Activated T-helper 9 cell treated with anti-CD3 and anti-CD28 coated beads, Interleukin-2, amount 50 U/mL, for 16 hours (primary cell): ENCODE results near the gene CACNB2.
A peak's percentile ranks its signal among the peaks of the same experiment; 100 is the strongest.

ENCODE experiments used
- DNase-seq: peaks from one replicate; pipeline ENCODE4 v3.0.0-alpha.2; 2020; ENCODE audit warnings: low read depth

CACNB2 gene

DNA sequence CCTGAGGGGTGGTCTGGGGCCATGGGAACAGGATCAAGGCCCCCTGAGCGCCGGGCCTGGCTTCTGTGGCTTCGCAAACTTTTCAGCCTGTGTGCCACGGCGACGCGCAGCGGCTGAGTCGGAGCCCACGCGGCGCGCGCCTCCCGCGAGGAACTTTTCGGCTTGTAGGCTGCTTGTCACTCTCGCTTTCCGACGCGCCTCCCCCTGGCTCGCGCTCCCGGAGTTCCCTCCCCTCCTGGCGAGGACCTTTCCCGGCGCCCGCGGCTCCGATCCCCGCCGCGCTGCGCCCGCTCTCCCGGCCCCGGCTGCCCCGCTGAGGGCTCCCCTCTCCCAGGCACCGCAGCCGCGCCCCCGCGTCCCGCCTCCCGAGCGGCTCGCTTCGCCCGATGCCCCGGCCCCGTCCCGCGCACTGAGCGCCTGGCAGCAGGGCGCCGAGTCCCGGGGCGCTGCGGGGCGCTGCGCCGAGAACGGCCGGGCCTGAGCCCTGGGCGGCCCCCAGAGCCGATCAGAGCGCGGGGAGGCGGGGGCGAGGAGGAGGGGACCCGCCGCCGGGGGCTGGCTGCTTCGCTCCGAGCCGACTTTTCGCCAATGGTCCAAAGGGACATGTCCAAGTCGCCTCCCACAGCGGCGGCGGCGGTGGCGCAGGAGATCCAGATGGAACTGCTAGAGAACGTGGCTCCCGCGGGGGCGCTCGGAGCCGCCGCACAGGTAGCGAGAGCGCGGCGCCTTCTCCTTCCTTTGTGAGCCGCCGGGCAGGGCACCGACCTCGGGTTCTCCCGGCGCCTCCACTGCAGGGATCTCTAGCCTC lies at the start of gene CACNB2:
CACNB2 (plus strand) TSS at position 276 of the 808 bp plus-strand sequence.
- no peak for DNase-seq

- DNase-seq, result no peak
Observed at GRCh38 chr10:18094332-18094731, 45.9 kb upstream of the CACNB2 start.

DNA sequence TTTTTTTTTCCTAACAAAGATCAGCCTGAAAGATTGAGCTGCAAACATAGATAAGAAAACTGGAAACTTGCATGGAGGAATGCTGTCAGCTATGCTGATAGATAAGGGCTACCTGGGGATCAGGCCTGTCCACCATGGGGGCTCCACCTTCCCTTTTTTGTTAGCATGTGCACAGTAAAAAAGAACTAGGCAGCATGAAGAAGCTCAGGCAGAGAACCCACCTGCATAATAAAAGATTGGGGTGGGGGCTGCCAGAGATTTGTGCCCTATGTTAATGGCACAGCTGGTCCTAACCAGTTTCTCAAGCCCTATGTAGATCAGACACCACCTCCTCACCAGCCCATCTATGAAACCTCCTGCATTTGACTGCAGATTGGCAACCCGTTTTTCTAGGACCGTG lies 45.4 kb upstream of the CACNB2 start:
- no peak for DNase-seq

GRCh38 chr10:18097524-18097923 lies 42.7 kb upstream of the CACNB2 start:
- DNase-seq, result no peak

DNA sequence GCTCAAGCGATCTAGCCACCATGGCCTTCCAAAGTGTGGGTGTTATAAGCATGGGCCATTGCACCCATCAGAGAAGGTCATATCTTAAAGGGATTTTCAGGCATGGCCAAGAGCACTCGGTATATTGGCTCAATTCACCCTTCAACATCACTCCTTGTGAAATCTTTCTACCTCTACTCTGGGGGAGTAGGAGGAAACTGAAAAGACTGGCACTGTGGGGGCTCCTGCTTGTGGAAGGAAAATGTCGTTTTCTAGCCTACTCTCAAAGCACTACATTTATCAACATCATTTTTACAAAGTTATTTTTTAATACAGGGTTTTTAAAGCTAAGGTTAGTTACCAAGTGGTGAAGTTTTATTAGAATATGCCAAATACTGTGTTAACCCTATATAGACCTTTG lies 42.0 kb upstream of the CACNB2 start:
- no peak for DNase-seq

GRCh38 chr10:18099415-18099814 lies 40.8 kb upstream of the CACNB2 start:
- DNase-seq, result no peak

DNA sequence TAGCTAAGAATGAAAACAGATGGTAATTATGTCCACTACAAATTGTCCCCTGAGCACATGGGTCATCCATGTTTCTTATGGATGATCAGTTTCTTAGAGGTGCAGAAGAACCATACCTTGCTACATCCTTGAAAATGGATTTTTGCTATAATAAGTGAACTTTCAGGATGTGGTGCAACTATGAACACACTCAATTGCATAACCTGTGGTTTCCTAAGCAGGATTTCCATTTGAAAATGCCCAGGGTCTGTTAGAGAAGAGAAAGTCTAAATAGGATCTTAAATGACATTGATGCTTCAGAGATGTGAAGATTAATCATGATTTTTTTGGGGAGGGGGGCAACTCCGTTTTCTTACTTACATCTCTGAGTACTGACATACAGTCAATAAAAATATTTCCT lies 39.6 kb upstream of the CACNB2 start:
- no peak for DNase-seq

- DNase-seq, result no peak
Observed at GRCh38 chr10:18102404-18102803, 37.8 kb upstream of the CACNB2 start.

DNA sequence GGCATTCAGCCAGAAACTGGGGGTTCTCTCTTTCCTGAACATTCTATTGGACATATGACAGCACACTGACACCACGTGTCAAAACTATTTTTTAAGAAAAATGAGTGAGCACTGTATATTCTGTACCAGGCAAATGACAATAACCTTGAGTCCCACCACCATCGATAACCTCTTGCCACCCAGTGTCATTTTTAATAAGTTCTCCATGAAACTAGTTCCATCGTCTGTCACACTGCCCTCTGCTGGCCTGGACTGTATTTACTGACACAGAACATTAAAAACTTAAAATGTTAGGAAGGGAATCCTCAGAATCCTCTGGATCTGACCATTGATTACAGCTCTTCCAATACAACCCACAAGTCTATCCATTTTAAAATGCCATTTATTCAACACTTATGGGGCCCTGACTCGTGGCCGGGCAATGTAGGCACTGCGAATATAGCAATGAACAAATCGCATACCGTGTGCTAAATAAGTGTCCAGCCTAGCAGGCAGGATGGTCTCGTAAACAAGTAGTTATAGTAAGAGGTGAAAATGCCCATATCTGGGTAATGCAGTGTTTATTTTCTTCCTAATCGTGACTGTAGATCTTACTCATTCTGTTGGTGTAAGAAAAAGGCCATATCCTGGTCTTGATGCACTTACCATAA lies 35.9 kb upstream of the CACNB2 start:
- DNase-seq, result peak; percentile 2

DNA sequence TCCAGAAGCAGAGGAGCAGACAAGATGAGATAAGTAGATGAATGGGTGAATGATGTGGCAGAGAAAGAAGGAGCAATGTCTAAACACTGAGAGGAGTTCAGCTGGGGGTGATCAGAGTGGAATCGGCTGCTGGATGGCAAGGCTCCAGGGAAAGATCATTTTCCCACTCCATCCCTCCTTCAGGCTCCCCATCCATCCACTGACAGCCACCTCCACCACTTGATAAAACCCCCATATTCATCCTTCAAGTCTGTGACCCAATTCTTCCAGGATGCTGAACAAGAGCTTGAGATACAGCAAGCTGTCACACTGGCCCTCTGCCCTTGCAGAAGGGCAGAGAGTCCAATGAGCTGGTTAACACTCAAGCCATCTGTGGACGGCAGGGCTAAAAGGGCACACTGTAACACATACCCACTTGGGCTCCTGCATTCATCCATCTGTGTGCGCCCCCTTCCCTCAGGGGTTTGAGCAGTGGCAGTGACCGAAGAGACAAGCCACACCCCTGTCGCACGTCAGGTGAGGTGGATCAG lies 30.8 kb upstream of the CACNB2 start:
- no peak for DNase-seq

- DNase-seq, result no peak
Observed at GRCh38 chr10:18113881-18114280, 26.3 kb upstream of the CACNB2 start.

- no peak for DNase-seq
Observed at GRCh38 chr10:18117276-18117675, 22.9 kb upstream of the CACNB2 start.

GRCh38 chr10:18122753-18123152 lies 17.5 kb upstream of the CACNB2 start:
- DNase-seq, result no peak

DNA sequence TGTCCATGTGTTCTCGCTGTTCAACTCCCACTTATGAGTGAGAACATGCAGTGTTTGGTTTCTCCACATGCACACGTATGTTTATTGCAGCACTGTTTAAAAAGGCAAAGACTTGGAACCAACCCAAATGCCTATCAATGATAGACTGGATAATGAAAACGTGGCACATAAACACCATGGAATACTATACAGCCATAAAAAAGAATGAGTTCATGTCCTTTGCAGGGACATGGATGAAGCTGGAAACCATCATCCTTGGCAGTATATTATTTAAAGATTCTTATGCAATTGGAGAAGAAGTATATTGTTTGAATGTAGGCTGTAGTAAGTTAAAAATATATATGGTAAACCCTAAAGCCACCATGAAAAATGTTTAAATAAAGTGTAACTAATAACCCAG lies 7.2 kb upstream of the CACNB2 start:
- no peak for DNase-seq

DNA sequence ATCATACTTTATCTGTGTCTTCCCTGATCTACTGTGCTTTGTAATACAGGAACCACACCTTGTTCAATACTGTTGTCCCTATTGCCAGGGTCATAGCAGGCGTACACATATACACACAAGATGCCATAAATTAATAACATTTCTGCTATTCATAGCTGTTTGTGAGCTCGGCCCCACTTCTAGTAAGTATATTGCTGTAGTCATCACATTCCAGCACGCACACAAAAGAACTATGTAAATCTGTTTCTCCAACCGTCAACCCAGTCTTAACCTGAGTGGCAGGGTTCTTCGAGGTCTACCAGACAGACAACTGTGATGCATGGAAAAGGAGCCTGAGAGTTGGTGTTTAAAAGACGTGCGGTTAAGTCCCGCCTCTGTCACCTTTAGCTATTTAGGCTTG lies 5.7 kb upstream of the CACNB2 start:
- no peak for DNase-seq

DNA sequence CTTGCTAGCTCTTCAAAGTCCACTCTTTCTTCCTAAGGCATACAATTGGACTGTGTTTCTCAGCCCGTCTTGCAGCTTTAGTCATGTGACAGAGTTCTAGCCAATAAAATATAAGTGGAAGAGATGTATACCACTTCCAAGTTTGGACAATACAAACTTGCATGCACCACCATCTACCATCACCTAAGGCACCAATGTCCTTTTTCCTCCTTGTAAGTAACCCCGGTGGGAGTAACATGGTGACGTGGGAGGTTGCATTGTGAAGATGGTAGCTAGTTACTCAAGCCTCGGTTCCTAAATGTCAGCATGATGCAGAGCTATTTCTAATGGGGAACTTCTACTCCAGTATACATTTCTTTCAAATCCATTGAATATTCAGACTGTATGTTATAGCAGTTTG lies 5.3 kb upstream of the CACNB2 start:
- DNase-seq, result no peak

DNA sequence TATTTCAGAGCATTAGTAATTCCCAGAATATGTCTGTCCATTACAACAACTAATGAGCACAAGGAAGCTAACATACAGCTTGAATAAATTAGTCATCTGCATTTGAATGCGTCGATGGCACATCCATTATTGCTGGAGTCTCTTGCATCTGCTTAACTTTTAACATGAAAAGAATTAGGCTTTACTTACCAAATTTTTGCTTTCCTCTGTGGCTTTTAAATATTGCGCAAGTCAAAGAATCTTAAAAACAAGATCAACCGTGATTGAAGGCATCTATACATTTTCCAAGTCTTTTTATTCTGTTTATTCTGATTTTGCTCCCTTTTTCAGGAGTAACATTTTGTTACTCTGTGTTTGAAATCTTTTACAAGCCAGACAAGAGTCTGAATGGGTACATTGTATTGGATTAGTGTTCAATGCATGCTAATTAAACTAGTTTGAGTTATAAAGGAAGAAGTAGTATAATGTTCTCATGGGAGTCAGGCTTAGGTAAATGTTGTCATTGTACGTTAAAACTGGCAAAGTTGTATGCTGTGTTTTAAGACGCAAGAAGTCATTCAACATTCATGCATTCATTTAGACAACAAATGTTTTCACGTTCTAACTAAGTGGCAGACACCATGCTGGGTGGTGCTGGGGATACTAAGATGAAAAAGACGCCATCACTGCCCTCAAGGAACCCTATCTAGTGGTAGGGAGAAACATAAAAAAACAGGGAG lies 4.0 kb upstream of the CACNB2 start:
- DNase-seq, result no peak

GRCh38 chr10:18137111-18137510 lies 3.1 kb upstream of the CACNB2 start:
- no peak for DNase-seq

DNA sequence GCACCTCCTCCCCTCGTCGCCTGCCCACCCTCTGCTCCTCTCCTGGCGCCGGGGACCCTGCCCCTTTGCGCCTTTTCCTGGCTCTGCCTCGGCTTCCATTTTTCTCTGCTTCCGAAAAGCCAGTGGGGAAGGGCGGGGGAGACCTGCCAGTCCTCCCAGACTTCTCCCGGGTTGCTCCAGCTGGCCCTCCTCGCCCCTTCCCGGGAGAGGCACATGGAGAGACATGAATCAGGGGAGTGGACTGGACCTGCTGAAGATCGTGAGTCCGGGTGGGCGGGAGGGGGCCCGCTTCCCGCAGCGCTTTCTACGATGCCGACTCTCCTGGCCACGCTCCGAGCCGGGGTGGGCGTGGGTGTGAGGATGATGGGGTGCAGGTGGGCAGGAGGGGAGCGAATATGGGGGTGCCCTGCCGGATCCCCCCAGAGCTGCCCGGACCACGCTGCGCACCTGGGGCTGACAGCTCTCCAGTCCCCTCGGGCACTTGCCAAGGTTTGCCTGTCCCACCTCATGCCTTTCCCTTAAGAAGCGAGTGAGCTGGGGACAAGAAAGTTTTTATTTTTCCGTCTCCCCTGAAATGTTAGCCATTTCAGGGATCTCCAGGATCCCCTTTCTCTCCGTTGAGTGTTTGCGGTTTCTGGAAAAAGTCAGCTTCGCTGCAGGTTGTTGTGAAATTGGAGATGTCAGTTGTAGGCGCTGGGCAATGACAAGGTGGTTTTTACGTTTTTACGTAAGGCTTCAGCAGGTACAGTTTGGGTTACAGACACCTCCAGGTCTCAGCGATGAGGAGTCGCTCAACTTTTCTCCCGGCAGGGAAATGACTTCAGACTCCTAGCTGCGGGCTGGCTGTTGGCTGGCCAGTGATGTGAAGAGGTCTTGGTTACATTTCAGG lies 977 bp downstream of the CACNB2 start:
- no peak for DNase-seq

DNA sequence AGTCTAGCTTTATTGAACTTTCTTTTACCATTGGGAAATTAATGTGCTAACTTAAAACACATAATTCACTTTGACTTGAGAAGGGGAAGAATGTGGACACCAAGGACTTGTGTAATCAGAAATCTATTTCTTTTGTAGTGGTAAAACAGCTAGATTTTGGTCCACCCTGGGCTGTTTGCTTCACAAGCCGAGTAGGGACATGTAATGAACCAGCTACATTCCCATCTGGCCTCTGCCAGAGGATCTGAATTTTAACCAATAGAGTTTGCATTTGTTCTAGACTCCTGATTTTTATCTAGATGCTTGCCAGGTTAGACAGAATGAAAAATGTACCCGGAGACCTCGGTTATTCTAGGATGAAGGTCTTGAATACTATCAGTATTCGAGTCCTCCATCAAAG lies 1.9 kb downstream of the CACNB2 start:
- DNase-seq, result no peak

DNA sequence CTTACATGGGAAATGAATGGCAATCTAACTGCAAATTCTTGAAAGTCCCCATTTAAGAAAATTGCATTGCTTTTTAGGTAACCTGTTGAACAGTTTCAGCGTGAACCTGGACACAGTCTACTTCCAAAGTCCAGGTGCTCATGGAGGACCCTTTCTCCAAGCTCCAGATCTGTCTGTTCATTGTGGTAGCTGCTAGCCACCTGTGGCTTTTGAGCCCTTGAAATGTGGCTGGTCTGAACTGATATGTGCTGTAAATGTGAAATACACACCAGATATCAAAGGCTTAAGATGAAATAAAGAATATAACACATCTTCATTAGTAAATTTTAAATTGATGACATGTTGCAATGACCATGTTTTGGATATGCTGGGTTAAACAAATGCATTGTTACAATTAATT lies 4.2 kb downstream of the CACNB2 start:
- DNase-seq, result no peak

DNA sequence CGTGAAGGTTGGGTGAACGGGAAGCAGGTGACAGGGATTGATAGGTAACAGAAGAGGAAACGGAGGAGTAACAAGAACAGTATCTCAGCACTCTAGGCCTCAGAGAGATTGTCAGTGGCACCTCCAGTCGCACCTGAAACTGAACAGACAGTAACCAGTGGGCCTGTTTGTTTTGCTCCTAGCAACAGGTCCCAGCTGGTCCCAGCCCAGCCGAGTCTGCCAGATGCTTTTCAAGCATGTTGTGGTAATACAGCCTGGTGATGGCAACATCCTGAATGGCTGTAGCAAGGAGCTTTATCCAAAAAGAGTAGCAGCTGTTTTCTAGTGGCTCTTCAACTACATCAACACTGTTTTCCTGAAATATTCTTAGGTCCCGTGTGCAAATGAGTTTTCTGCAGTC lies 4.7 kb downstream of the CACNB2 start:
- no peak for DNase-seq
